Stimulated activated CD4-positive, alpha-beta T cell treated with anti-CD3 and anti-CD28 coated beads, Interleukin-2, amount 100 ng/mL, for 48 hours (primary cell): ENCODE results near the gene INIP.

Experiments used
- DNase-seq, 2 donors: peaks; one replicate each; pipeline ENCODE4 v3.0.0-alpha.2; 2020

The INIP gene, protein sequence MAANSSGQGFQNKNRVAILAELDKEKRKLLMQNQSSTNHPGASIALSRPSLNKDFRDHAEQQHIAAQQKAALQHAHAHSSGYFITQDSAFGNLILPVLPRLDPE

DNA sequence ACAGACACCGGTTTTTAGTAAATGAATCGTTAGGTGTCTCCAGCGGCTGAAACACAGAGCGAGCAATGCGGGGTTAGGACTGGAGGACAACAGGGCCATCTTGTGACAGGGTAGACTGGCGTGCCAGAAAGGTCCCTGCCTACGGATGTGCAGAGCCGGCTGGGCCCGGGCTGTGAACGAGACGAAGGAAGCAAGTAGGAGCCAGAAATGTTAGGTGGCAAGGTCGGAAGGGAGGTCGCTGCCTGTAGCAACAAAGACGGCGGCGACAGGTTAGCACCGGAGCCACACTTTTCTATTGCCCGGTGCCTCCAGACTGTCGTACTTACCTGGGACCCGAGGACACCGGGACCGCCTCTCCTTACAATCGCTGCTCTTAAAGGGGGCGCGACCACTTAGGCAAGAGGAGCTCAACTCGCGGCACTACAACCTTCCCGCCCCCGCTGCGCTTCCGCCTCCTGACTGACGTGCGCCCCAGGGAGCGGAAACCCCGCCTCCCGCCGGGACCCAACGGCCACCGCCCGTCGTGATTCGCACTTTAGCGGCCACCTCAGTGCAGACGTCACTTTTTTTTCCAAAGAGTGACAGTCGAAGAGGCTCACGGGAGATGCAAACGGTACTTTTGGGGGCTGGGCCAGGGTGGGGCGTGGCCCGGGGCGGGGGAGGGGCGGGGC lies at the start of gene INIP:
Gene INIP, minus strand, starts transcription at position 457 of the 671 bp plus-strand sequence. CDS start 1,632 bp downstream, outside the sequence.
- DNase-seq = peak; percentile 93 to 94

DNA sequence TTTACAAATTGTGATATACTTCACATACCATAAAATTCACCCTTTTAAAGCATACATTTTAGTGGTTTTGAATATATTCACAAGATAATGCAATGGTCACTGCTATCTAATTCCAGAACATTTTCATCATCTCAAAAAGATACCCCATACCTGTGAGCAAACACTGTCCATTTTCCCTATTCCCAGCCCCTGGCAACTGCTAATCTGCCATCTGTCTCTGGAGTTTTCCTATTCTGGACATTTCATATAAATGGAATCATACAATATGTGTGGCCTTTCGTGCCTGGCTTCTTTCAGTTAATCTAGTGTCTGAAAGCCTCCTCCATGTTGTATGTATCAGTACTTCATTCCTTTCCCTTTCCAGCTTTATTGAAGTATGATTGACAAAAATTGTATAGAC lies 47.4 kb upstream of the INIP start:
- DNase-seq = no peak

DNA sequence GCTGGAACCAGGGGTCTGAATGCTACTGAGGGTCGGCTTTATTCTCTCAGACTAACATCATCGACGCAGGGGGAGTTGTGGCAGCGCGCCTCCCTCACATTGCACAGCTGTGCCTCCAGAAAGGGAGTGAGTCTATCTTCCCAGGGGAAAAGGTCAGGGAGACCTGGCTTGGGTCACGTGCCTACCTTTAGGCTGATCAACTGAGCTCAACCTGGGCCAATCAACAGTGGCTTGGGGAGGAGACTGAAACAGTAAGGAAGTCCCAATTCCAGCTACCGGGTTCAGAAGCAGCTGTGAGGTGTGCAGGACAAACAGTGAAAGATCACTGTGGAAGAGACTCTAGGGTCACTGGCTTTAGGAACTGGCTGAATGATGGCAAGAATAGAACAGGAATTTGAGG lies 46.9 kb upstream of the INIP start:
- no peak for DNase-seq

DNA sequence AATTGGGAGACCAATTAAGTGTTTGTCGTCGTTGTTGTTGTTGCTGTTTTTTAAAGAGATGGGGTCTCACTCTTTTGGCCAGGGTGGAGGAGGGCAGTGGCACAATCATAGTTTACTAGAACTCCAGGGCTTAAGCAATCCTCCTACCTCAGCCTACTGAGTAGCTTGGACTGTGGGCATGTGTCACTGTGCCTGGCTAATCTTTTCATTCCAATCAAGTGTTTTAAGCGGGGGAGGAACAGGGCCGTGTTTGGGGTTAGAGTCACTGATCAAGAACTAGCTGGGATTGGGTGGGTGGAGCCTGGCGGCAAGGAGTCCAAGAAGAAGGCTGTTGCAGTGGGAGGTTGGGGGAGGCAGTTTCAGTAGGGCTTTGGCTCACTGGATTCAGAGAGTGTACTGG lies 46.4 kb upstream of the INIP start:
- DNase-seq = no peak

DNA sequence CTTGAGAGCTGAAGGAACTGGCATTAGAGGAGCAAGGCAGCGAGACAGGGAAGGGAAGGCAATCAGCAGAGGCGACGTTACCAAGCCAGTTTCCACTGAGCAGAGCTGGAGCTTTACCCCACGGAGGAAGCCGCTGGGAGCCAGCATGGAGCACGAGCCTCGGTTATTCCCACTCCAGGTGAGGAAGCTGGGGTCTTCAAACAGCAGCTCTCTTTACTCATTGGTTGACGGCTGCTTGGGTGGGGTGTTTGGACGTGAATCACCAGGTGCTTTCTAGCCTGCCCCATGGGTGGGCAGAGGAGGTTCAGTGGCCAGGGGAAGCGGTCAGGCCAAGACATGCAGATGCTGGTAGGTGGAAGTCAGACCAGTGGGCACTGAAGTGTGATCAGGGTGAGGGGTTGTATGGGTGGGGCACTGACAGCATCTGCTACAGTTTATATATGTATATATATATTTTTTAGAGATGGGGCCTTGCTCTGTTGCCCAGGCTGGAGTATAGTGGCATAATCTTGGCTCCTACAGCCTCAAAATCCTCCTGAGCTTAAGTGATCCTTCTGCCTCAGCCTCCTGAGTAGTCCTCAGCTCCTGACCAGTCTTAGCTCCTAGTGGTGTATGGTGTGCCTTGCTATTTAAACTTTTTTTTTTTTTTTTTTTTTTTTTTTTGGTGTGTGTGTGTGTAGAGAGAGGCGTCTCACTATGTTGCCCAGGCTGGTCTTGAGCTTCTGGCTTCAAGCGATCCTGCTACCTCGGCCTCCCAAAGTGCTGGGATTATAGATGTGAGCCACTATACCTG lies 45.0 kb upstream of the INIP start:
- DNase-seq = no peak

DNA sequence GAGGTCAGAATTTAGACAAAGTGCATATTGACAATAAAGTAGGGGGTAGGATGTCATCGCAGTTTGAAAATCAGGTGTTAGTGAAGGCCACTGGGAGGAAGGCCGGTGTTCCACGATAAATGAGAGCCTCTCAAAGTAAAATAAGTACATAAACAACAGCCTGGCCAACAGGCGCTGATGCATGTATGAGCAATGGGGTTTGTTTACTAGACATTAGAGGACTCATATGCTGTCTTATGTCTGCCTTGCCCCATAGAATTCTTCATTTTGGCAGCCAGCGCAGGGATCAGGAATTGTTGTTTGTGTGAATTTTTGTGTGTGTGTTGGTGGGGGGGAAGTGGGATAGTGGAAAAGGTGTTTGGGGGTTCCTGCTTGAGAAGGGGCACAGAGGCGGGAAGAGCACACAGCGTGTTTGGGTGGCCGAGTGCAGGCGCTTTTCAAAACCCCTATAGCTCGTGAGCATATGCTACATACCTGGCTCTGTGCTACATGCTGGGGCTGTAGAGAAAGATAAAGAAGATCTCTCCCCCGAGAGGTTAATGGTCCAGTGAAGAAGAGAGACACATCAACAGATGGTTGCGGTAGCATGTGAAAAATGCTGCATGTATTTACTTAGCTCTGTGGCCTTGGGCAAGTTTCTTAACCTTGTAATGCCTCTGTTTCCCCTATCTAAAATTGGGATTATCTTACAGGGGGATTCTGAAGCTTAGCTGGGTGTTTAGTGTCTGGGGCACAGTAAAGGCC lies 44.2 kb upstream of the INIP start:
- DNase-seq = no peak

DNA sequence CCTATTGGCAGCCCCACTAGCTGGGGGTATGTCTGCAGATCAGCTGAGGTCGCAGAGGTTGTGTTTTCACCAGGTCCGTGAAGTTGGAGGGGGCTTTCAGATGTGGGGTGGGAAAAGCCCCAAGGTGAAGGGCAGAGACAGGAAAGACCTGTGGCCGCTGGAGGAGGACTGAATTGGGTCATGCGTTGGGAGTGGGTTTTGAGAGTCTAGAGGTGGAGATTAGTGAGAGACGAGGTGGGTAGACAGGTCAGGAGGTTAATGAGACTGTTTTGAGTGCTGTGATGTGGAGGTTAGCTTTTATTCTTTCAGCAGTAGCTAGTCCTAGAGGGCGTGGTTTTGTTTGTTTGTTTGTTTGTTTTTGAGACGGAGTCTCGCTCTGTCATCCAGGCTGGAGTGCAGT lies 42.9 kb upstream of the INIP start:
- no peak for DNase-seq

DNA sequence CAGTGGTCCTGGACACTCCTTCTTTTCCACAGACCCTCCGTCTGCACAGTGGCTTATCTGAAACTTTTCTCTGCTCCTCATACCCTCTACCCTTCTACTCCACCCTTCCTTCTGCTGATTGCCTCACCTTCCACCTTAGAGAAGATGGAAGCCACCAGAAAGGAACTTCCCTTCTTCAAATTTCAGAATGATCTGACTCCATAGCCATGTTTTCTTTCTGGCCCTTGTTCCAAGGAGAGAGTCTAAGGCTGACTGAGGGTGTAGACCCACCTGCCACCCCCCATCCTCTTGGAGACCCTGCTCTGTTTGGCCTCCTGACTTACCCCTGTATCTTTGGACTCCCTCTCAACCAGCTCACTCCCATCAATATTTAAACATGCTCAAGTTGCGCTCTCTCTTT lies 40.0 kb upstream of the INIP start:
- no peak for DNase-seq

DNA sequence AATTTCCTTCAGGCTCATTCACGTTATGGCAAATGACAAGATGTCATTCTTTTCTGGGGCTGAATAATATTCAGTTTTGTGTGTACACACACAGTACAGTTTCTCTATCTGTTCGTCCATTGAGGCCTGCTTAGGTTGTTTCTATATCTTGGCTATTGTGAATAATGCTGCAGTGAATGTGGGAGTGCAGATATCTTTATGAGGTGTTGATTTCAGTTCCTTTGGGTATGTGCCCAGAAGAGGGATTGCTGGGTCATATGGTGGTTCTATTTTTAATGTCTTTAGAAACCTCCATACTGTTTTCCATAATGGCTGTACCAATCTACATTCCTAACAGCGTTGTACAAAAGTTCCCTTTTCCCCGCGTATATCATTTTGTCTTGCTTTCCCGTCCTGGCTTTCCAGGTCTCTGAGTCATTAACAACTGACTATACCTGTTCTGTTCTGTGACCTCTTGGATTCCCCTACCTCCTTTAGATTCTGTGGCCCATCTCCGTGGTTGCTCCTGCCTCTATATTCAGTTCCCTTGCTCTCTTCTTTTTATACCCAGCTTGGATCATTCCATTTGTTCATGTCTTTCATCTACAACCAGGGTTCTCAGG lies 39.5 kb upstream of the INIP start:
- no peak for DNase-seq

DNA sequence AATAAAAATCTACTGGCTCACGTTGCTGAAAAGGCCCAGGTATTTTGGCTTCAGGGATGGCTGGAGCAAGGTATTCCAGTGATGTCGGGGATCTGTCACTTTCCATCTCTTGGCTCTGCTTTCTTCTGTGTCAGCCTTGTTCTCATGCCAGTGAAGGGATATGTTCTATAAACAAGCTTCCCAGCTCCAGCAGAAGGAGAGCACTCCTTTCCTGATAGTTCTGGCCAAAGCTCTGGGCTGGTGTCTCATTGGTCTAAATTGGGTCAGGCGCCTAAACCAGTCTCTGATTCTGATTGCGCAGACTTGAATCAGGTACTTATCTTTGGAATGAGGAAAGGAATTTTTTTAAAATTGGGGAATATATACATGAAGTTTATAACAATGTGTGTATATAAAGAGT lies 37.8 kb upstream of the INIP start:
- DNase-seq = no peak

DNA sequence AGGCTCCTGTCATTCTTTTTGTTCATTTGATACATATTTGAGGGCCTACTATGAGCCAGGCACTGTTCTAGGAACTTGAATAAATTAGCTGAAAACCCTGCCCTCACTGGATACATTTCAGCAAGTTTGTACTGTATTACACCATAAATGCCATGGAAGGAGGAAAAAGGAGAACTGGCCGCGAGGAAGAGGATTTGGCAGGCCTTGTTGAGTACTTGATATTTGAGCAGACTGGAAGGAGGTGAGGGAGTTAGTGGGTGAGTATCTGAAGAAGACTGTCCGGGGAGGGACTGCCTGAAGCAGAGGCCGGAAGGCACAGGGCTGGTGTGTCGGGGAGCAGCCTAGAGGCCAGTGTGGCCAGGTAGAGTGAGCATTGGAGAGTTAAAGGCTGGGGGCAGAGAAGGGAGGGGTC lies 37.1 kb upstream of the INIP start:
- no peak for DNase-seq

DNA sequence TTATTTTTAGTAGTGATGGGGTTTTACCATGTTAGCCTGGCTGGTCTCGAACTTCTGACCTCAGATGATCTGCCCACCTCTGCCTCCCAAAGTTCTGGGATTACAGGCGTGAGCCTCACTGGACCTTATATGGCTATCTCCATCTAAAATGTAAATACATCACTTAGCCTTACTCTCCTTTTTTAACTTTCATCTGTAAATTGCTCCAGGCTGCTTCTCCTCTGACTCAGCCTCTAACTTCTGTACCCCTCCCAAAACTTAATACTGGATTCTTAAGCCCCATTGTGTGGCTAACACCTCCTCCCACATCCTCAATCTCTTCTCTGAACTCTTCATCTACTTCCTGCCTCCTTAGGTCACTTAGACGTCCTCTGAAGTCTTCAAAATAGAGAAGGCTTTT lies 36.7 kb upstream of the INIP start:
- peak in 1 of 2 donors; percentile 18 for DNase-seq

DNA sequence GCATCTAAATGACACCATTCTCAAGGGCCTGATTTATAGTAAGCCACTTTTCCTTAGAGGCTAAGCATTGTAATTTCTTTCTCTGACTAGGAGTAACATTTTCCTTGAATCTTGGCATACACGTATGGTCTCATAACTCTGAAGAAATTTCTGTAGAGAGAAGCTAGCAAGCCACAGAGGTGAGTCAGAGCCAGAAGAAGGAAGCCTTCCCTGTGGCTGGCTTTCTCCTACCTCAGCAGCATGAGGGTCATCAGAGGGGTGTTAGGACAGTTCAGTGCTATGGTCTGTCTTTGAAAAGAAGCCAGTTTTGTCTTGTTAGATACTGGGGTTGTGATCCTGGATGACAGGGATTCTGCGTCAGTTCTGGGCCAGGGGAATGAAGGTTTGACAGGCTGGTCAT lies 35.8 kb upstream of the INIP start:
- DNase-seq = no peak

DNA sequence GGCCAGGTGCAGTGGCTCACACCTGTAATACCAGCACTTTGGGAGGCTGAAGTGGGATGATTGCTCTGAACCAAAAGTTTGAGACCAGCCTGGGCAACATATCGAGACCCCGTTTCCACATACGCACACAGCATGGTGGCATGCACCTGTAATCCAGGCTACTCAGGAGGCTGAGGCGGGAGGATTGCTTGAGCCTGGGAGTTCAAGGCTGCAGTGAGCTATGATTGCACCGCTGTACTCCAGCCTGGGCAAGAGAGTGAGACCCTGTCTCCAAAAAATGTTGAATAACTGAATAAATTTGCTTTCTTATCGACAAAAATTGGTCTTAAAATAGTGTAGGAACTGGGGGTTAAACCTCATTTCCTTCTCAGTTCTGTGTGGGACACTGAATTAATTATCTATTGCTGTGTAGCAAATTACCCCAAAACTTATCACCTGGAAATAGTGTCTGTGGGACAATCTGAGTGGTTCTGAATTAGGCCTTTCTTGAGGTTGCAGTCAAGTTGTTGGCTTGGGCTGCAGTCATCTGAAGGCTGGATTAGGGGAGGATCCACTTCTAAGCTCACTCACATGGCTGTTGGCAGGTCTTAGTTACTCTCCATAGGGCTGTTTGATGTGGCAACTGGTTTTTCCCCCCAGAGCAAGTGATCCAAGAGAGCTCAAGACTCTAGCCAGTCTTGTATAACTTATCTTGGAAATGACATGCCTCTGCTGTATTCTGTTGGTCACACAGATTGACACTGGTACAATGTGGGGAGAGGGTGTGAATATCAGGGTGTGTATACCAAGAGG lies 34.6 kb upstream of the INIP start:
- no peak for DNase-seq

DNA sequence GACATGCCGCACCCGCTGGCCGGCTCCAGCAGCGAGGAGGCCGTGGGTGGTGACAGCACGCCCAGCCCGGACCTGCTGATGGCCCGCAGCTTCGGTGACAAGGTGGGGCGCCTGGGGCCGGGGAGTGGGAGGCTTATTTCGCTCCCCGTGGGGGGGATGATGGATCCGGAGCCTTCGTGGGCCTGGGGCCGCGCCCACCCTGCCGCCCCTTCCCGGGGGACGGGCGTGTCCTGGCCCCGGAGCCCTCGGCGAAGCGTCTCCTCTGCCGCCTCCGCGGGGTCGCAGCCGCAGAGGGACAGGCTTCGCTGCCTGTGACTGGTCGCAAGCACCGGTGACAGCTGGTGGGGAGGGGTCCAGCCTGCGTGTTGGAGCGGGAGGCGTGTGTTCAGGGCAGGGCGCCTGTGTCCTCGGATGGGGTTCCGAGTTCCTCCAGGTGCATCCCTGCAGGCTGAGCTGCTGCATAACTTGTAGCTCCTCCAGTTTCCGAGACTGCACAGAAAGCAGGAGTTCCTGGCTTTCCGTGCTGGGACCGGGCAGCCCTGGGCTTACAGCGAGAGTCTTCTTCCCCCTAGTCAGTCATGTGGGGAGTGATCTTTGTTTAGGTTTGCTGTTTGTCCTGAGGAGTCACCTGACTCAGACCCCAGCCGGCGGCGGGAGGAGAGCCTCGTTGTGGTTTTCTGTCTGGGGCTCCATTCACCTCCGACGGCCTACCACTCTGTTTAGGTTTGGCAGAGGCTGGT lies 33.3 kb upstream of the INIP start:
- DNase-seq = peak; percentile 25 to 32

DNA sequence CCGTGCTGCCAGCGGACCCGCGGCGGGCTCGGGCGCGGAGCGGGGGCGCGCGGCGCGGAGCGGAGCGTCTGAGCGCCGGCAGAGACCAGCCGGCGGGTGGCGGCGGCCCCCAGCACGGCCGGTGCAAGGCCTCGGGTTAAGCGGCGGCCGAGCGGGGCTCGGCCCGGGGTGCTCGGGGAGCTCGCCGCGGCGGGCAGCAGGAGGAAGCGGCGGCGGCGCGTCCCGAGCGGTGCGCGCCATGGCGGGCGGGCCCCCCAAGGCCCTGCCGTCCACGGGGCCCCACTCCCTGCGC lies 32.8 kb upstream of the INIP start:
- DNase-seq = no peak

DNA sequence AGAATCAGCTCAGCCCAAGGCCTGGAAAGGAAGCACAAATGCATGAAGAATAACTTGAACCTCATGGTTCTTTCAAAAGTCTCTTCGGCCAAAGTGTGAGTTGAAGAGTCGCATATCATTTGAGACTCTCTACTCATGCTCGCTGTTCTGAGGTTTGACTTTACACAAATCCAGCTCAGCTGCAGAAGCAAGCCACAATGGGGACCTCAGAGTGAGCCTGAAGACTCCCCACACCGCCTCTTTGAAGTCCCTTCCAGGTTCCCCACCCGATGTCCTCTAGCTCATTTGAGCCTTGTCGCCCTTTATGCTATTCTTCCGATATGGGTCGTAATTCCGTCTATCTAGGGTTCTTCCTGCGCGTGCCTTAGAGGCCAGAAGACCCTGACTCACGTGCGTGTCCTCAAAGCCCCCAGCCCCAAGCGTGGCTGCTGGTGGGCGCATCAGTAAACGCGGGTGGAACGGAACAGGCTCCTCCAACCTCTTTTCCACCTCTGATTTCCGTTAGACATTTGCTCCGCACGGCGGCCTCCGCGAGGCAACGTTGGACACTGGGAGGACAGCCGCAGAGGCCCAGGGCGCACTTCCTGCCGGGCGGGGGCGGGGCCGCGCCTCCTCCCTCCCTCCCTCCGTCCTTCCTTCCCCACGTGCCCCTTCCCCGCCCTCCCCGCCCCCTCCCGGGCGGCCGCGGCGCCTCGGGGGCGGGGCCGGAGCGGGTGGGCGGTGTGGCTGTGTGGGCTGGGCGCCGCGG lies 32.3 kb upstream of the INIP start, which contains the start of gene SNX30:
Gene SNX30, plus strand, starts transcription at position 745 of the 748 bp plus-strand sequence. CDS start 242 bp downstream, outside the sequence.
- peak; percentile 57 to 63 for DNase-seq

DNA sequence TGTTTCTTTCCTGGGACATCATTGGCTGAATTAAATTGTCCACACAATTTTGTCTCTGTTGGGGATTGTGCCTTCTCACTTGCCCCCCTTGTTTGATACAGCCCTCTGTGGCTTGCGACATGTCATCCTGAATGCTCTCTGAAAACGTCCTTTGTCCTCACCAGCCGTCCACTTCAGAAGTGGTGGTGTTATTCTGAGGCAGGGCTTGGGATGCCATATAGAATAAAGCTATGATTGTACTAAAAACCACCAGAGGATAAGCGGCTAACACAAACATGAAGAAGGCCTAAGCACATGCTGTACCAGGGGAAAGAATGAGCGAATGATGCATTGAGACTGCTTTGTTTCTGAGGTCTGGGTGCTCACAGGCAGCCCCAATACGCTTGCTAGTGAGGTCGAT lies 29.2 kb upstream of the INIP start:
- DNase-seq = no peak

DNA sequence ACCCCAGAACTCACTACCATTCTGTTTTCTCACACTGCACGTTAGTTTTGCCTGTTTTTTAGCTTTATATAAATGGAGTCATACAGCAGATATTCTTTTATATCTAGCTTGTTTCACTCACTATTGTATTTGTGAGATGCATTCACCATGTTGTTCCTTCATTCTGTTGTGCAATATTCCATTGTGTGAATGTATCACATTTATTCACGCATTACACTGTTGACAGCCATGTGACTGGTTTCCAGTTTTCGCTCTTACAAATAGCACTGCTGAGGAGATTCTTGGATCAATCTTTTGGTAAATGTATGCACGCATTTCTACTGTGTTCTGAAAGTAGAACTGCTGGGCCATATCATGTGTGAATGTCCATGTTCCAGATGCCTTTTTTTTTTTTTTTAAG lies 26.3 kb upstream of the INIP start:
- DNase-seq = no peak

DNA sequence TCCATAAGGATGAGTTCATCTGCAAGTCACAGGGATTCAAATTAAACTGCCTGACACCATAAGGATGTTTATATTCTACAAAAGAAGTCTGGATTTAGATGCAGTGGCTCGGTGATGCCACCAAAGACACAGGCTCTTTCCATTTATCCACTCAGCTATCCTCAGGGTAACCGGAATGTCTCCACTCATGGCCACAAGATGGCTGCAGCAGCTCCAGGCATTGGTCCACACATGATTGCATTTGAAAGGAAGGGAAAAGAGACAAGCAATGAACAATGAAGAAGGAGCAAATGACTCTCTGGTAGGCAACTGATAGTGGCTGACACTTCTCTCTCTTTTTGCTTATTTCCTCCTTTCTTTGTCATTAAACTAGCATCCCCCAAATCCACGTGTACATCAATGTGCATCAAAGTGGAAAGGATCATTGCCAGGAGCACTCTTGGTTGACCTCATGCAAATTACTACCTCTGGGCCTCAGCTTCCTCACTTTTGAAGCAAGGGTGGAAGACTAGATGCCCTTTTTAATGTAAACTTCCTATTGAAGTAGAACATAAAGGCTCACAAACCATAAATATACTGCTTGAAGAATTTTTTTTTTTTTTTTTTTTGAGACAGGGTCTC lies 25.4 kb upstream of the INIP start:
- no peak for DNase-seq
